Hematopoietic multipotent progenitor cell treated with erythropoietin and hydrocortisone succinate and interleukin-3 and kit ligand, for 17 days (in vitro differentiated cells): Measurements from ENCODE around the gene ZMIZ1.

ENCODE experiments used
- DNase-seq: peaks from one replicate; pipeline ENCODE4 v3.0.0-alpha.2; 2015; ENCODE audit warnings: low spot score

ZMIZ1 gene

GRCh38 chr10:79342811-79343561, 274.2 kb downstream of the ZMIZ1 start:
- peak; percentile 12 for DNase-seq

DNA sequence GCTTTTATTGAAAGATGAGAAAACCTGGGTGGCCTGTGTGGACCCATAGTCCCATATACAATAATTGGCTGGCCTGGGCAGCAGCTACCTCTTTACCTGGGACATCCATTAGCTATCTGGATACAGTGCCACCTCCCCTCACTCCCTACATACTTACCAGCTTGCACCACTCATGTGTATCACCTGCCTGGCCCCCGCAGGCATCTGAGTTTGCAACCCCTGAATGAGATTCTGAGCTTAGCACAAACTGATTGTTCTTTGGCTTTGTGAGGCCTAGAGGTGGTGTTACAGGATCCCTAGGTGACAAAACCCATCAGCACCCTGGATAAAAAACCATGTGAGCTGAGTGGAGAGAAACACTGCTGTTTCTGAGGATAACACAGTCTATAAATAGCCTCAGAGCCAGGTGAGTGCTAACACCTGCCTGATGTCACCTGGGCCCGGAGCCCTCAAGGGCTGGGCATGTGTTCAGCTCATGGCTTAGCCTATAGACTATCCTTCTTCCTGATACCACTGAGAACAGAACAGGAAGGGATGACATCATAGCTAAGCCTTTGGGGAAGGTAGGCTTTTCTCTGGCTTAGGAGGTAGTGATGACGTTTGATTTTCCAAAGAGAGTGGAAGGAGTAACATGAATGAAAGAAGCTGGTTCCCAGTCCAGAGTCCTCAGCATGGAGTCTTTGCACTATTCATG, 275.9 kb downstream of the ZMIZ1 start:
- no peak for DNase-seq

DNA sequence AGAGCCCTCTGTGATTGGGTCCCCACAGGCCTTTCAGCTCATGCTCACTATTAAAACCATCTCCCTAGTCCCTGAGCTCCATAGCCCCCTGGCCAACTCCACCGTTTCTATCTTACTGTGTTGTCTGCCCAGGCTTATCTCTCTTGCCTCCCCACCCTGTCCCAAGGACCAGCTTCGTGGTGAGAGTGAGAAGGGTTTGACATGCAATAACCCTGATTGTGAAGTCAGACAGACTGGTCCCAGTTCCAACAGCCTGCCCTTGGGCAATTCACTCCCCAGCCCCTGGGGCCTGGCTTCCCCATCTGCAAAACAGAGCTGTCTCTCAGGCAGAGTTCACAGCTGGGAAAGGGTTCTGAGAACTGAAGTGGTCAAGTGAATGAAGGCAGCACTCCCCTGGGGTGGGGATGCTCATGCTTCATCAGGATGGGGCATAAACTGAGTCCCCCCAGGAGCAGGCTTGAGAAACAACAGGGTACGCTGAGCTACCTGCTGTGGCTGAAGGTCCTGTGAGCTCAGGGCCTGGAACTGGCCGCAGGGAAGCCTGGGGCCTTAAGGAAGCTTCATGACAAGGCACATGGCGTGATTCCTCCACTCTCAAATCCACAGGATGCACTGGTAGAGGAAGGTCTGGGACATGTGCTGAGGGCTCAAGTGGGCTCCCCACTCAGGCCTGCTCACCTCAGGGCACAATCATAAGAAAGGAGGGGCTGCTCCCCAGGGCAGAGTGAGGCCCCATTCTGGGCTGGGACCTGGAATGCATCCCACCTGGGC, 276.7 kb downstream of the ZMIZ1 start:
- DNase-seq, result no peak

GRCh38 chr10:79346012-79346340, 277.2 kb downstream of the ZMIZ1 start:
- no peak for DNase-seq

DNA sequence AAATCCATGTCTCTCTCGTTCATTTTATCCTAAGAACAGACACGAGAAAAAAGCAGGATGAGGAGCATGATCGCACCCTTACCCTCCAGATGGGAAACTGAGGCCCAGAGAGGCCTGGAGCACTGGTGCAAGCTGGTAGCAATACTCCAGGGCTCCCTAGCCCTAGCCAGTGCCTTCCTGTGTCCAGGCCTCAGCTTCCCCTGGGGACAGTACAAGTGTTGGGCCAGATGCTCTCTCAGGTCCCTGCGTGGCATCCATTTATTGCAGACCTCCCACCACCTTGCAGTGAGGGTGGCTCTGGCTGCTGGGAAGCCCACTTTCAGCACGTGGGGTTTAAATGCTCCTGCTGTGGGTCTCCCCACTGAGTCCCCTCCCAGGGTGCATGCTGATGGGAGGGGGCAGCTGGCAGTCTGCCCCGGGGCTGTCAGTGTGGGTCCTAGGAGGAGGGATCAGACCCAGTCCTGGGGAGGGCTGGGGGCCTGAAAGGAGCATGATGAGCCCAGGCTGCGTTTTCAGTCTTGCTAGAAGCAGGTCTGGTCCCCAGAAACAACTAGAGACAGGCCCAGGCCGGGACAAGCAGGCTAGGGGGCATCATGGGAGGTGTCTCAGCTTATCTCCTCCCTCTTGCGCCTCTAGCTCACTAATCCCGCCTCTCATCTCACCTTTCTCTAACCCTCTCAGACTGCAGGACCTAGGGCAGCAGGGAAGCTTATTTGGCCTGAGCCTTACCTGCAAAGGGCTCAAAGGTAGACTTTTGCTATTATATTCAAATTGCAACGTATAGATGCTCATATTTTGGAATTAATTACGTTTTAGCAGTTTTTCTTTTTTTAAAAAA, 277.8 kb downstream of the ZMIZ1 start:
- no peak for DNase-seq

GRCh38 chr10:79347226-79347893, 278.6 kb downstream of the ZMIZ1 start, which contains the start of gene PPIF:
Gene PPIF, plus strand, starts transcription at chr10:79347469. Its CDS starts 80 bp downstream, at chr10:79347549.
- DNase-seq, result peak; percentile 78

DNA sequence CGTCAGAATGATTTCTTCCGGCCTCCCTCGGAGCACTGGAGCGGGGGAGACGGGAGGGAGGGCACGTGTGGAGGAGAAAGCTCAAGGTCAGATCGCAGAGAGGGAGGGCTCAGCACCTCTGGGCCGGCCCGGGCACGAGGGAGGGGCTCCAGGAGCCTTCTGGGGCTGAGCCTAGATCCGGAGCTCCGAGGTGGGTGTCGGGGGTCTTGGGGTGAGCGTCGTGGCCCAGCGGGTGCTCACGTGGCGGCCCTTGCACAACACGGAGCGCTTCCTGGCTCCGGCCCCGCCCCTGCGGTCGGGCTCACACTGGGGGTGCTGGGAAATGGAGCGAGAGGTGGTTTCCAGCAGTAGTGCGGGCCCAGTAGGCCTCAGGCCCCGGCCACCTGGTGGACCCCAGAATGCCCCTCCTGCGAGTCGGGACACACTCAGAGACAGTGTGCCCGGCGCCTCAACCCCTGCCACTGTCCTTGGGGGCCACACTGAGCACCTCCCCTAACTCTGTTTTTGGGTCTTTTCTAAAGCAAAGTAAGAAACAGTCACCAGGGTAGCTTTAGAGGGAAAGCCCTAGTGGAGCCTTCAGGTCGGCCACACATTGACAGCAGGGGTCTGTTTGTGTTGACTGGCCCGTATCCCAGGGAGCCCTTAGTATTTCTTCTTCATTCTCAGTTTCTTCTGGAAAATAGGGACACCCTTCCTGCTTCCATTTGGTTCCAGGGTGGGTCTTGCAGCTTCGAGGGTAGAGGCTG, 279.3 kb downstream of the ZMIZ1 start:
- DNase-seq, result peak; percentile 32

- DNase-seq, result no peak
These were observed 279.8 kb downstream of the ZMIZ1 start for GRCh38 chr10:79348640-79348988.

GRCh38 chr10:79349072-79349491, 280.3 kb downstream of the ZMIZ1 start:
- DNase-seq, result no peak

- DNase-seq, result no peak
These were observed 281.1 kb downstream of the ZMIZ1 start for GRCh38 chr10:79349766-79350406.

GRCh38 chr10:79350407-79351154, 281.8 kb downstream of the ZMIZ1 start:
- no peak for DNase-seq

DNA sequence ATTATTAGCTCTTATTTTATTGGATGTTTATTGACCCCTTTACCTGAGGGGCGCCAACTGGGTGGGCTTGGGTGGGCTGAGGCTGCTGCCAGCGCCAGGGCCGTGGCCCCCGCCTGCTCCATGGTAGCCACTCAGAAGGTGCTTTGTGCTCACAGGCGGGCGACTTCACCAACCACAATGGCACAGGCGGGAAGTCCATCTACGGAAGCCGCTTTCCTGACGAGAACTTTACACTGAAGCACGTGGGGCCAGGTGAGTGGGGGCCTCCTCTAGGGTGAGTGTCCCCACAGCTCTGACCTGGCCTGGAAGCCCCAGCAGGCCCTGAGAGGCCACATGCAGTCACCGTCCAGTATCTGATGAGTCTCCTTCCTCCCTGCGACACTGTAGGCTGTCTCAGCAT, 282.6 kb downstream of the ZMIZ1 start:
- no peak for DNase-seq

DNA sequence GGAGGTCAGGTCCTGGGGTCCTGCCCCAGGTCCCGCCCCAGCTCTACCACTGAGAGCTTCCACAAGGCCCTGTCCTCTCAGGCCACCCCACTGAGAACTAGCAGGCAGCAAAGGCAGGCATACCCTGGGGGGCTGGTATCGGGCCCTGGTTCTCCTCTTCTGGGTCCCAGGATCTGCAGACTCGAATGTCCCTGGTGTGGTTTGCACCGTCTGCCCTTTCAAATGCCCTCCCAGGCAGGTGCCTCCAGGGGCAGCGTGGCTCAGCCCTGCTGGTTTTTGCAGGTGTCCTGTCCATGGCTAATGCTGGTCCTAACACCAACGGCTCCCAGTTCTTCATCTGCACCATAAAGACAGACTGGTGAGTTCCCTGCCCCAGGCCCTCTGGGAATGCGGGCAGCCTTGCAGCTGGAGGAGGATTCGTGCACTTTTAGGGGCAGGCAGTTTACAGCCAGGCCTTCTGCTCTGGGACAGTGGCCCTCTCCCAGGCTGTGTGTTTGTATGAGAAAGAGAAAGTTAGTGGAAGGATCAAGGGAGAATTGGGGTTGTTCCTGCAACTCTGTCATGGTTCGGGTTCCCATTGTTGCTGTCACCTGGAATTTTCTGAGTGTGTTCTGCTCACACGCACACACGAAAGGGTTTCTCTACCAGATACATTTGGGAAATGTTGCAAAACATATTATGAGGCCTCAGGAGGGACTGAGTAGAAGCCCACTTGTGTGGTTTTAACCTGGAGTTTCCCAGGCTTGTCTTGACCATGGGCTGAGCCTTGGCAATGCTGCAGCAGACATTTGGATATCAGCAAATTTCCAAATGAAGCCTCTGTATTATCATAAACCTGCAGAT, 283.5 kb downstream of the ZMIZ1 start:
- DNase-seq, result no peak

DNA sequence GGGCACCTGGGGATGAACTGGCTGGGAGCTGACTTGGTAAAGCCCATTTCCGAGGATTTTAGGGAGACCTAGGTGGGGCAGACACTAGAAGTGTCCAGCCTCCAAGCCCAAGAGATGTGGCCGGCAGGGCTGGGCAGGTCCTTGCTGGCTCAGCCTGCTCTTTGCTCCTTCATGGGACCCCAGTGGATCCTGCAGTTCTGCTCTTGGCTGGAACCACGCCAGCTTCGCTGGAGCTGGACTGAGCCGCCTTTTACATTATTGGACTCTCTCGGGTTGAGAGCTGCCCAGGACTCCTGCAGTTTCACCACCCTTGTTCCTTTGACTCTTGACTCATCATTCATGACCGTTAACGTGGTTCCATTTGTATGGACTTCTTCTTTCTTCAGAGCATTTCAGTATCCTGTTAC, 284.2 kb downstream of the ZMIZ1 start:
- DNase-seq, result no peak

- no peak for DNase-seq
These were observed 285.0 kb downstream of the ZMIZ1 start for GRCh38 chr10:79353726-79354125.

- no peak for DNase-seq
These were observed 285.4 kb downstream of the ZMIZ1 start for GRCh38 chr10:79354141-79354540.

DNA sequence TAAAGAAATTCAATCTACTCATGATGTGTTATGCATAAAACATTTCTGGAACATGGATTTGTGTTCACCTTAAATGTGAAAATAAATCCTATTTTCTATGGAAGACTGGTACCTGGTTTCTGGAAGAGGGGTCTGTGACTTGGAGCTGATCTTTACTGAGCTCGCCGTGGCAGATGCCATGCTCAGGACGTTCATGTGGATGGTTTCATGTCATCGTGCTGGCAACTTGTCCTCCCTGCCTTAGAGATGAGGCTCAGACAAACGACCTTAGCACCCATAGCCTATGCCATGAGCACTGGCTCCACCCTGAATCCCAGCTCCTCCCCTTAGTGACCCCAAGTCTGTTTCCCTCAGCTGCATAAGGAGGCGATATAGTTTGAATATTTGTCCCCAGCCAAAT, 285.8 kb downstream of the ZMIZ1 start:
- no peak for DNase-seq

- no peak for DNase-seq
These were observed 286.8 kb downstream of the ZMIZ1 start for GRCh38 chr10:79355420-79356017.
